Stimulated activated CD4-positive, alpha-beta T cell treated with anti-CD3 and anti-CD28 coated beads, Interleukin-1b, Interleukin-23, amount 100 ng/mL, for 1 hour (primary cell): ENCODE measurements around the gene CAVIN1.
"Not testable (repeated sequence)": the region's sequence is repeated elsewhere in the genome, so short reads cannot be mapped to it uniquely, and the experiment has no call there.

Source experiments
- DNase-seq, 2 donors: peaks; one replicate each; pipeline ENCODE4 v3.0.0-alpha.2; 2020; ENCODE audit warnings: low read depth in 2 of 2

The CAVIN1 gene

GRCh38 chr17:42429726-42430447 lies 6.8 kb upstream of the CAVIN1 start:
- DNase-seq, result no peak

GRCh38 chr17:42428141-42428944 lies 5.3 kb upstream of the CAVIN1 start:
- DNase-seq, result no peak

- no peak for DNase-seq
These were observed 2.0 kb upstream of the CAVIN1 start for GRCh38 chr17:42424991-42425610.

GRCh38 chr17:42423766-42424165 lies 710 bp upstream of the CAVIN1 start:
- DNase-seq, result no peak

- DNase-seq, result no peak
These were observed 571 bp downstream of the CAVIN1 start for GRCh38 chr17:42422412-42422957.

GRCh38 chr17:42421507-42422338 lies 1.3 kb downstream of the CAVIN1 start:
- DNase-seq, result no peak

GRCh38 chr17:42421136-42421506 lies 1.9 kb downstream of the CAVIN1 start:
- DNase-seq, result no peak

- DNase-seq, result not testable (repeated sequence)
These were observed 5.1 kb downstream of the CAVIN1 start for GRCh38 chr17:42417981-42418380.

GRCh38 chr17:42414704-42415409 lies 8.2 kb downstream of the CAVIN1 start:
- DNase-seq, result peak in 1 of 2 donors; percentile 33

GRCh38 chr17:42413464-42414040 lies 9.5 kb downstream of the CAVIN1 start:
- DNase-seq, result no peak

- DNase-seq, result no peak
These were observed 11.0 kb downstream of the CAVIN1 start for GRCh38 chr17:42411905-42412679.

GRCh38 chr17:42411361-42411760 lies 11.7 kb downstream of the CAVIN1 start:
- no peak for DNase-seq

- no peak for DNase-seq
These were observed 12.8 kb downstream of the CAVIN1 start for GRCh38 chr17:42410319-42410685.

GRCh38 chr17:42409523-42410318 lies 13.3 kb downstream of the CAVIN1 start:
- no peak for DNase-seq

- no peak for DNase-seq
These were observed 15.0 kb downstream of the CAVIN1 start for GRCh38 chr17:42408061-42408460.

GRCh38 chr17:42407289-42407836 lies 15.7 kb downstream of the CAVIN1 start:
- no peak for DNase-seq

GRCh38 chr17:42406615-42407288 lies 16.3 kb downstream of the CAVIN1 start:
- no peak for DNase-seq

- peak; percentile 50 to 79 for DNase-seq
These were observed 17.0 kb downstream of the CAVIN1 start for GRCh38 chr17:42405963-42406495.
